Stomach (tissue), 4 donors: ENCODE data around the gene CCDC144A.
"Not testable (repeated sequence)": the region's sequence is repeated elsewhere in the genome, so short reads cannot be mapped to it uniquely, and the experiment has no call there.

Experiments used
- CTCF ChIP-seq, 7 experiments: fragments of 450-650 bp in 4 of 7; fragments of 200-600 bp in 3 of 7; sonication (generic) in 3 of 7; IDR thresholded peaks; one replicate each; pipeline ENCODE4 v1.5.1; 2016 to 2019; ENCODE audit warnings: antibody characterized with exemption in 7 of 7, control low read depth in 2 of 7, mild to moderate bottlenecking in 1 of 7
- POLR2A ChIP-seq, 4 donors: fragments of 450-650 bp; IDR thresholded peaks; one replicate each; pipeline ENCODE4 v1.6.1; 2016; ENCODE audit warnings: antibody characterized with exemption in 4 of 4, control low read depth in 2 of 4, mild to moderate bottlenecking in 1 of 4, moderate library complexity in 1 of 4

GRCh38 chr17:16806599-16806998, 116.6 kb downstream of the CCDC144A start:
- not testable (repeated sequence) for TF ChIP-seq CTCF, POLR2A (IDR thresholded peaks at IDR 0.05)
